Retinal pigment epithelial cell (primary cell): ENCODE measurements around the gene SH3PXD2B.

Experiments used
- DNase-seq: peaks from one replicate; pipeline ENCODE4 v3.0.0-alpha.2; 2010; ENCODE audit warnings: low read depth
- H3K4me3 ChIP-seq: 2 replicates; pipeline ENCODE4 v1.5.1; 2011; ENCODE audit warnings: mild to moderate bottlenecking, low read length, control low read depth, moderate library complexity
- TF ChIP-seq, protein P1 (sequence below): conservative IDR thresholded peaks from 2 replicates; pipeline ENCODE4 v1.5.1; 2011; ENCODE audit warnings: low read depth, low read length, control low read depth, inconsistent platforms

The SH3PXD2B gene

DNA sequence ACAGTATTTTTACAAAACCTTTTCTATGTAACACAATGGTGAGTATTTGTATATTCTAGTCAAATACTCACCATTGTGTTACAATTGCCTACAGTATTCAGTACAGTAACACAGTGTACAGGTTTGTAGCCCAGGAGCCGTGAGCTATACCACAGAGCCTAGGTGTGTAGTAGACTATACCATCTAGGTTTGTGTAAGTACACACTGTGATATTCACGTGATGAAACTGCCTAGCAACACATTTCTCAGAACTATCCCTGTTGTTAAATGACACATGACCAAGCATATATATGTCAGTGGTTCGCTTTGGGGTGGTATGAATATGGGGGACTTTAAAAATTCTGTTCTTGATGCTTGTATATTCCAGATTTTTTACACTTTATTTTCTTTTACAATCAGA, 21.3 kb downstream of the SH3PXD2B start:
- no peak for DNase-seq
- TF ChIP-seq, protein P1, sequence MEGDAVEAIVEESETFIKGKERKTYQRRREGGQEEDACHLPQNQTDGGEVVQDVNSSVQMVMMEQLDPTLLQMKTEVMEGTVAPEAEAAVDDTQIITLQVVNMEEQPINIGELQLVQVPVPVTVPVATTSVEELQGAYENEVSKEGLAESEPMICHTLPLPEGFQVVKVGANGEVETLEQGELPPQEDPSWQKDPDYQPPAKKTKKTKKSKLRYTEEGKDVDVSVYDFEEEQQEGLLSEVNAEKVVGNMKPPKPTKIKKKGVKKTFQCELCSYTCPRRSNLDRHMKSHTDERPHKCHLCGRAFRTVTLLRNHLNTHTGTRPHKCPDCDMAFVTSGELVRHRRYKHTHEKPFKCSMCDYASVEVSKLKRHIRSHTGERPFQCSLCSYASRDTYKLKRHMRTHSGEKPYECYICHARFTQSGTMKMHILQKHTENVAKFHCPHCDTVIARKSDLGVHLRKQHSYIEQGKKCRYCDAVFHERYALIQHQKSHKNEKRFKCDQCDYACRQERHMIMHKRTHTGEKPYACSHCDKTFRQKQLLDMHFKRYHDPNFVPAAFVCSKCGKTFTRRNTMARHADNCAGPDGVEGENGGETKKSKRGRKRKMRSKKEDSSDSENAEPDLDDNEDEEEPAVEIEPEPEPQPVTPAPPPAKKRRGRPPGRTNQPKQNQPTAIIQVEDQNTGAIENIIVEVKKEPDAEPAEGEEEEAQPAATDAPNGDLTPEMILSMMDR, result no peak
- no peak overlapping the region for H3K4me3 ChIP-seq

DNA sequence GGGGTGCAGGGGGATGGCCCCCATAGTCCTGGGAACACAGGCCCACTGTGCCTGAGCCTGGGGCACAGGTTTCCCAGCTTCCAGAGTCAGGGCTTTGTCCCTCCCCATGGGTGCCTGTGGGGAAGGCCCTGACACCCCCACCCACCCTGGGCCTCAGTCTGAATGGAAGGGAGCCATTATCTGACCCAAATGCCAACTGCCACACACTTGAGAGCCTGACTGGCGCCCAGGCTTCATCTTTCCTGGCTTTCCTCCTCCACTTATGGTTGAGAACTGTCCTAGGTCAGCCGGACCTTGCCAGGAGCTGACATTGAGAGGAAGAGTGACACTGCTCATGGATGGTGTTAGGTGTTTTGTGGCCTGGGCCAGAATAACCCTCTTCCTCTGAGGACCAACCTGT, 24.0 kb downstream of the SH3PXD2B start:
- DNase-seq, result no peak
- H3K4me3 ChIP-seq, result no peak overlapping the region
- TF ChIP-seq, protein P1, result no peak

GRCh38 chr5:172429201-172429940, 25.0 kb downstream of the SH3PXD2B start:
- DNase-seq, result no peak
- TF ChIP-seq, protein P1, result no peak
- no peak overlapping the region for H3K4me3 ChIP-seq

- no peak for DNase-seq
Observed at GRCh38 chr5:172428224-172429166, 25.8 kb downstream of the SH3PXD2B start.

DNA sequence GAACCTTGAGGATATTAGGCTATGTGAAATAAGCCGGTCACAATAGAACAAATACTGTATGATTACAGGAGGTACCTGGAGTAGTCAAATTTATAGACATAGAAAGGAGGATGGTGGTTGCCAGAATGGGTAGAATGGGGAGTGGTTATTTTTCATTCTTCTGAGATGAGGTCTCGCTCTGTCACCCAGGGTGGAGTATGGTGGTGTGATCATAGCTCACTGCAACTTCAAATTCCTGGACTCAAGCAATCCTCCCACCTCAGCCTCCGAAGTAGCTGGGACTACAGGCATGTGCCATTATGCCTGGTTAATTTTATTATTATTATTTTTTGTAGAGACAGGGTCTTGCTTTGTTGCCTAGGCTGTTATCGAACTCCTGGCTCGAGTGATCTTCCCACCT, 27.1 kb downstream of the SH3PXD2B start:
- TF ChIP-seq, protein P1, result no peak
- DNase-seq, result no peak
- H3K4me3 ChIP-seq, result no peak overlapping the region

More at GRCh38 chr5:172428224-172429166, 25.8 kb downstream of the SH3PXD2B start:
- H3K4me3 ChIP-seq, result no peak overlapping the region
- TF ChIP-seq, protein P1, result no peak

- H3K4me3 ChIP-seq, result no peak overlapping the region
- TF ChIP-seq, protein P1, result no peak
- DNase-seq, result no peak
Observed at GRCh38 chr5:172426086-172426485, 28.2 kb downstream of the SH3PXD2B start.
